Skin epidermis (tissue), 12 donors: ENCODE measurements around the gene ZBED2.
A peak's percentile ranks its signal among the peaks of the same experiment; 100 is the strongest.
"Not testable (repeated sequence)": the region's sequence is repeated elsewhere in the genome, so short reads cannot be mapped to it uniquely, and the experiment has no call there.

ENCODE experiments used
- H3K27ac ChIP-seq, 21 experiments: fragments of 200-600 bp; sonication (generic) in 11 of 21; one replicate each; pipeline ENCODE4 v1.5.0; 2020; ENCODE audit warnings: mild to moderate bottlenecking in 3 of 21, inconsistent platforms in 2 of 21, moderate library complexity in 2 of 21
- H3K4me3 ChIP-seq, 7 experiments: fragments of 200-600 bp; sonication (generic) in 2 of 7; one replicate each; pipeline ENCODE4 v1.5.0; 2020; ENCODE audit warnings: inconsistent platforms in 2 of 7, mild to moderate bottlenecking in 2 of 7, moderate library complexity in 1 of 7

ZBED2 gene

GRCh38 chr3:111595232-111595631, at the start of gene ZBED2:
TSS of gene ZBED2 (minus strand) at chr3:111595346. CDS start at chr3:111594201, 1,145 bp downstream.
- peak within 1 kb of the TSS in 7 of 21 experiments; percentile 4 to 76 (median 41) for H3K27ac ChIP-seq

GRCh38 chr3:111639316-111639715, 44.2 kb upstream of the ZBED2 start:
- Histone ChIP-seq H3K27ac (no peak overlapping the region), H3K4me3 (no peak overlapping the region)

More at GRCh38 chr3:111595232-111595631, at the start of gene ZBED2:
- peak within 1 kb of the TSS in 4 of 7 experiments; percentile 2 to 15 (median 6) for H3K4me3 ChIP-seq

- Histone ChIP-seq H3K27ac (no peak overlapping the region), H3K4me3 (no peak overlapping the region)
Measured at GRCh38 chr3:111636366-111636885, 41.3 kb upstream of the ZBED2 start.

GRCh38 chr3:111635403-111635802, 40.3 kb upstream of the ZBED2 start:
- no peak overlapping the region for H3K4me3 ChIP-seq
- no peak overlapping the region for H3K27ac ChIP-seq

- H3K27ac ChIP-seq, H3K4me3 ChIP-seq: not testable (repeated sequence)
Measured at GRCh38 chr3:111630638-111631037, 35.5 kb upstream of the ZBED2 start.

- not testable (repeated sequence) for H3K27ac ChIP-seq, H3K4me3 ChIP-seq
Measured at GRCh38 chr3:111629018-111629417, 33.9 kb upstream of the ZBED2 start.

- Histone ChIP-seq H3K4me3 (no peak overlapping the region), H3K27ac (no peak overlapping the region)
Measured at GRCh38 chr3:111627092-111627491, 31.9 kb upstream of the ZBED2 start.

GRCh38 chr3:111621535-111621934, 26.4 kb upstream of the ZBED2 start:
- Histone ChIP-seq H3K4me3 (no peak overlapping the region), H3K27ac (no peak overlapping the region)

GRCh38 chr3:111619833-111620232, 24.7 kb upstream of the ZBED2 start:
- H3K4me3 ChIP-seq: no peak overlapping the region

GRCh38 chr3:111618945-111619344, 23.8 kb upstream of the ZBED2 start:
- Histone ChIP-seq H3K4me3 (no peak overlapping the region), H3K27ac (no peak overlapping the region)

More at GRCh38 chr3:111619833-111620232, 24.7 kb upstream of the ZBED2 start:
- H3K27ac ChIP-seq: no peak overlapping the region

- Histone ChIP-seq H3K4me3 (no peak overlapping the region), H3K27ac (peak overlapping the region in 1 of 21 experiments; percentile 83)
Measured at GRCh38 chr3:111617912-111618601, 22.9 kb upstream of the ZBED2 start.

GRCh38 chr3:111617406-111617805, 22.3 kb upstream of the ZBED2 start:
- Histone ChIP-seq H3K27ac (peak overlapping the region in 3 of 21 experiments; percentile 53 to 83 (median 63)), H3K4me3 (no peak overlapping the region)

- H3K4me3 ChIP-seq: no peak overlapping the region
- H3K27ac ChIP-seq: peak overlapping the region in 8 of 21 experiments; percentile 5 to 83 (median 66)
Measured at GRCh38 chr3:111616417-111617105, 21.4 kb upstream of the ZBED2 start.

GRCh38 chr3:111615880-111616279, 20.7 kb upstream of the ZBED2 start:
- Histone ChIP-seq H3K27ac (peak overlapping the region in 6 of 21 experiments; percentile 16 to 83 (median 70)), H3K4me3 (no peak overlapping the region)

- Histone ChIP-seq H3K27ac (peak overlapping the region in 1 of 21 experiments; percentile 56), H3K4me3 (no peak overlapping the region)
Measured at GRCh38 chr3:111613294-111613693, 18.1 kb upstream of the ZBED2 start.

- Histone ChIP-seq H3K4me3 (peak overlapping the region in 1 of 7 experiments; percentile 15), H3K27ac (peak overlapping the region in 10 of 21 experiments; percentile 24 to 78 (median 63))
Measured at GRCh38 chr3:111610612-111611054, 15.5 kb upstream of the ZBED2 start.

GRCh38 chr3:111610189-111610588, 15.0 kb upstream of the ZBED2 start:
- Histone ChIP-seq H3K27ac (peak overlapping the region in 17 of 21 experiments; percentile 3 to 78 (median 61)), H3K4me3 (peak overlapping the region in 1 of 7 experiments; percentile 15)

- Histone ChIP-seq H3K27ac (peak overlapping the region in 17 of 21 experiments; percentile 3 to 78 (median 61)), H3K4me3 (no peak overlapping the region)
Measured at GRCh38 chr3:111609700-111610099, 14.6 kb upstream of the ZBED2 start.

GRCh38 chr3:111608383-111608782, 13.2 kb upstream of the ZBED2 start:
- Histone ChIP-seq H3K4me3 (no peak overlapping the region), H3K27ac (peak overlapping the region in 1 of 21 experiments; percentile 71)

GRCh38 chr3:111607240-111607920, 12.2 kb upstream of the ZBED2 start:
- H3K27ac ChIP-seq: peak overlapping the region in 1 of 21 experiments; percentile 71
- no peak overlapping the region for H3K4me3 ChIP-seq
